Heart left ventricle (tissue), 13 donors: ENCODE data around the gene HIP1.
"Not testable (repeated sequence)": the region's sequence is repeated elsewhere in the genome, so short reads cannot be mapped to it uniquely, and the experiment has no call there.

Experiments used
- CTCF ChIP-seq, 12 donors: fragments of 200-600 bp; sonication (generic) in 4 of 12; IDR thresholded peaks; one replicate each; pipeline versions ENCODE4 v1.5.0 to v1.8.0; 2018 to 2022; ENCODE audit warnings: antibody characterized with exemption in 12 of 12, mild to moderate bottlenecking in 5 of 12
- POLR2A ChIP-seq, 2 donors: fragments of 450-650 bp; IDR thresholded peaks; one replicate each; pipeline ENCODE4 v1.6.1; 2017; ENCODE audit warnings: antibody characterized with exemption in 2 of 2, mild to moderate bottlenecking in 2 of 2, moderate library complexity in 2 of 2
- donor health status: ischemic (EF 13 %, LVEDD 7.1; RV severe dilation, severe dysfunction).
- donor health status: DM: no; HTN: yes; CAD: no.
- donor health status: DM: no; HTN: no; CAD: no.
- donor health status: ischemic (EF 25% LVEDD 6.9; RV normal size, moderate dysfunction).
- donor health status: ischemic (EF 25% LVEDD 5.7; RV mildly dilated, moderate dysfunction).
- donor health status: ischemic (EF 35%, LVEDD 5.7; RV mildly dilated, moderate dysfunction).
- donor health status: nonischemic (EF 11% LVEDD 7.7; RV severe dilation, severe dysfunction).
- donor health status: DM: yes; HTN: yes; CAD: no.
- donor health status: PGD.
- donor health status: ischemic (EF 29% LVEDD 5.4; RV normal size, mild dysfunction).
- donor health status: nonischemic (EF 23%, LVEDD 6.1; RV moderate dilation, normal function).

- TF ChIP-seq CTCF, POLR2A (IDR thresholded peaks at IDR 0.05): not testable (repeated sequence)
These were observed 23.1 kb upstream of the HIP1 start for GRCh38 chr7:75761801-75762200.
